NCI-H1048 (cell line): ENCODE results near the gene PIM2.
A peak's percentile ranks its signal among the peaks of the same experiment; 100 is the strongest.

ENCODE experiments used
- DNase-seq: peaks from one replicate; lab custom pipeline; 2025; lab: John Stamatoyannopoulos, UW

The PIM2 gene

GRCh38 chrX:48935301-48935670, 16.5 kb upstream of the PIM2 start:
- no peak for DNase-seq

GRCh38 chrX:48934581-48935300, 15.9 kb upstream of the PIM2 start:
- DNase-seq = no peak

GRCh38 chrX:48933757-48934156, 14.9 kb upstream of the PIM2 start:
- no peak for DNase-seq

GRCh38 chrX:48927736-48928382, 9.0 kb upstream of the PIM2 start:
- DNase-seq = no peak

GRCh38 chrX:48927123-48927522, 8.3 kb upstream of the PIM2 start:
- DNase-seq = no peak

- no peak for DNase-seq
Measured at GRCh38 chrX:48924270-48924669, 5.4 kb upstream of the PIM2 start.

GRCh38 chrX:48923771-48924170, 4.9 kb upstream of the PIM2 start:
- no peak for DNase-seq

GRCh38 chrX:48920718-48921104, 1.9 kb upstream of the PIM2 start:
- no peak for DNase-seq

GRCh38 chrX:48919947-48920717, 1.3 kb upstream of the PIM2 start:
- DNase-seq = no peak

GRCh38 chrX:48919360-48919841, 577 bp upstream of the PIM2 start:
- no peak for DNase-seq

GRCh38 chrX:48918301-48918642, 552 bp downstream of the PIM2 start:
- DNase-seq = no peak

- DNase-seq = peak; percentile 30
Measured at GRCh38 chrX:48917139-48918001, 1.5 kb downstream of the PIM2 start.

GRCh38 chrX:48914593-48915493, 4.0 kb downstream of the PIM2 start:
- no peak for DNase-seq

- no peak for DNase-seq
Measured at GRCh38 chrX:48913605-48914366, 5.0 kb downstream of the PIM2 start.

- DNase-seq = peak; percentile 9
Measured at GRCh38 chrX:48911412-48912182, 7.2 kb downstream of the PIM2 start, which contains the start of gene SLC35A2. TSS of gene SLC35A2 (minus strand) at chrX:48911646. CDS start at chrX:48911636, 10 bp downstream.

- no peak for DNase-seq
Measured at GRCh38 chrX:48910926-48911411, 7.9 kb downstream of the PIM2 start.

GRCh38 chrX:48909703-48910294, 9.0 kb downstream of the PIM2 start:
- no peak for DNase-seq

GRCh38 chrX:48908600-48908999, 10.2 kb downstream of the PIM2 start:
- DNase-seq = no peak
